HEK293T (cell line): Measurements from ENCODE around the gene ZNF136.

ENCODE experiments used
- BHLHE40 ChIP-seq: fragments of 450-650 bp; IDR thresholded peaks from 2 replicates; pipeline ENCODE4 v1.6.1; 2016; ENCODE audit warnings: mild to moderate bottlenecking, moderate library complexity, borderline replicate concordance
- ELF4 ChIP-seq: fragments of 450-650 bp; IDR thresholded peaks from 2 replicates; pipeline ENCODE4 v1.6.1; 2017; ENCODE audit warnings: antibody characterized with exemption
- FOXA1 ChIP-seq: fragments of 450-650 bp; IDR thresholded peaks from 2 replicates; pipeline ENCODE4 v1.6.1; 2016; ENCODE audit warnings: mild to moderate bottlenecking
- FOXK2 ChIP-seq: fragments of 450-650 bp; IDR thresholded peaks from 2 replicates; pipeline ENCODE4 v1.6.1; 2016; ENCODE audit warnings: mild to moderate bottlenecking
- FOXM1 ChIP-seq: fragments of 450-650 bp; IDR thresholded peaks from 2 replicates; pipeline ENCODE4 v1.6.1; 2017; ENCODE audit warnings: mild to moderate bottlenecking, borderline replicate concordance
- PKNOX1 ChIP-seq: fragments of 450-650 bp; IDR thresholded peaks from 2 replicates; pipeline ENCODE4 v1.6.1; 2016
- SP1 ChIP-seq: fragments of 450-650 bp; IDR thresholded peaks from 2 replicates; pipeline ENCODE4 v1.6.1; 2017
- ZNF384 ChIP-seq: fragments of 450-650 bp; IDR thresholded peaks from 2 replicates; pipeline ENCODE4 v1.6.1; 2016

GRCh38 chr19:12156223-12157058 is 6.5 kb upstream of the ZNF136 start, which contains the start of gene ZNF625:
- TF ChIP-seq SP1: no peak
- TF ChIP-seq FOXM1: no peak
- no peak for TF ChIP-seq PKNOX1
- no peak for TF ChIP-seq FOXA1
- TF ChIP-seq ELF4: no peak
- no peak for TF ChIP-seq ZNF384
- no peak for TF ChIP-seq FOXK2
- no peak for TF ChIP-seq BHLHE40
